WTC11 (cell line): Measurements from ENCODE around the gene PEX16.

Experiments
- CTCF ChIP-seq: fragments of 200-600 bp; IDR thresholded peaks from 2 replicates; pipeline ENCODE4 v1.8.0; 2022; ENCODE audit warnings: antibody characterized with exemption
- ERG ChIP-seq: fragments of 250-450 bp; sonication (Bioruptor Pico); IDR thresholded peaks from 2 replicates; pipeline ENCODE4 v1.8.0; 2021; ENCODE audit warnings: mild to moderate bottlenecking
- ESRRA ChIP-seq: sonication (generic); formaldehyde crosslinking; IDR thresholded peaks from 2 replicates; pipeline ENCODE4 v1.8.1; 2022; ENCODE audit warnings: mild to moderate bottlenecking, missing genetic modification reagents, borderline replicate concordance
- ETV6 ChIP-seq: sonication (generic); formaldehyde crosslinking; IDR thresholded peaks from 2 replicates; pipeline ENCODE4 v1.8.1; 2022; ENCODE audit warnings: mild to moderate bottlenecking, missing genetic modification reagents
- JUN ChIP-seq: sonication (generic); formaldehyde crosslinking; IDR thresholded peaks from 2 replicates; pipeline ENCODE4 v1.8.0; 2023; ENCODE audit warnings: mild to moderate bottlenecking, missing genetic modification reagents
- MYBL2 ChIP-seq: sonication (generic); formaldehyde crosslinking; IDR thresholded peaks from 2 replicates; pipeline ENCODE4 v1.8.1; 2023; ENCODE audit warnings: mild to moderate bottlenecking, moderate library complexity, missing genetic modification reagents
- NR1H2 ChIP-seq: sonication (generic); formaldehyde crosslinking; IDR thresholded peaks from 2 replicates; pipeline ENCODE4 v1.9.0; 2021; ENCODE audit warnings: mild to moderate bottlenecking, moderate library complexity, missing genetic modification reagents
- NR3C1 ChIP-seq: sonication (generic); formaldehyde crosslinking; conservative IDR thresholded peaks from 2 replicates; pipeline ENCODE4 v1.8.1; 2023; ENCODE audit warnings: low read depth, mild to moderate bottlenecking, missing genetic modification reagents
- RELA ChIP-seq: sonication (generic); formaldehyde crosslinking; IDR thresholded peaks from 2 replicates; pipeline ENCODE4 v1.8.1; 2022; ENCODE audit warnings: missing genetic modification reagents, mild to moderate bottlenecking, borderline replicate concordance
- TCF7 ChIP-seq: sonication (generic); formaldehyde crosslinking; IDR thresholded peaks from 2 replicates; pipeline ENCODE4 v1.8.0; 2022; ENCODE audit warnings: mild to moderate bottlenecking, low read depth, missing genetic modification reagents, moderate library complexity
- ZSCAN18 ChIP-seq: fragments of 250-450 bp; sonication (Bioruptor Pico); IDR thresholded peaks from 2 replicates; pipeline ENCODE4 v2.1.2; 2022; ENCODE audit warnings: mild to moderate bottlenecking, moderate library complexity

- TF ChIP-seq CTCF, result no peak
- no peak for TF ChIP-seq TCF7
- TF ChIP-seq ETV6, result 0 out of 2 replicates have a peak, but pooled peaks have one; percentile 40
- no peak; the same call in 1 of the 2 replicates for TF ChIP-seq MYBL2
- no peak for TF ChIP-seq RELA
- TF ChIP-seq ERG (CRISPR knock-in tag), result no peak
- TF ChIP-seq NR3C1 (CRISPR knock-in tag), result no peak
- TF ChIP-seq ZSCAN18, result no peak
- no peak for TF ChIP-seq NR1H2 (CRISPR knock-in tag)
- TF ChIP-seq JUN (CRISPR knock-in tag), result no peak
- TF ChIP-seq ESRRA (CRISPR knock-in tag), result no peak
Measured at GRCh38 chr11:45896422-45896984, 21.2 kb downstream of the PEX16 start.
